ENCODE data around the gene IL1RAPL1. TPM values are rescaled to one million over a fixed set of nuclear protein-coding genes. Genes with fewer than 3 reads are reported as not detected.

The IL1RAPL1 gene
- total RNA-seq, 3 donors from 2014 or later = 0.34 to 0.79 TPM; not detected in 1

DNA sequence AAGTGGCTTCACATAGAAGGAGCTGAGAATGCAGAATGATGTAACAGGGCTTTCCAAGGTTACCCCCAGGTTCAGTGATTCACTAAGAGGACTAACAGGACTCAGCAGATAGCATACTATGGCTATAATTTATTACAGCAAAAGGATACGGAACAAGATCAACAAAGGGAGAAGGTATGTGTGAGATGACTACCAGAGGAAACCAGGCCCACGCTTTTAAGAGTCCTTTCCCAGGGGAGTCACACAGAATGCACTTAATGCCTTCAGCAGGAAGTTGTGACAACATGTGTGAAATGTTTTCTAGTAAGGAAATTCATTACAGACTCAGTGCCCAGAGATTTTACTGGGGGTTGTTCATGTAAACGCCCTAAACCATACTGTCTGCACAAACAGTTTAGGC is 1254.5 kb downstream of the IL1RAPL1 start:
- ATAC-seq = peak; percentile 16
- TF ChIP-seq, protein P1, sequence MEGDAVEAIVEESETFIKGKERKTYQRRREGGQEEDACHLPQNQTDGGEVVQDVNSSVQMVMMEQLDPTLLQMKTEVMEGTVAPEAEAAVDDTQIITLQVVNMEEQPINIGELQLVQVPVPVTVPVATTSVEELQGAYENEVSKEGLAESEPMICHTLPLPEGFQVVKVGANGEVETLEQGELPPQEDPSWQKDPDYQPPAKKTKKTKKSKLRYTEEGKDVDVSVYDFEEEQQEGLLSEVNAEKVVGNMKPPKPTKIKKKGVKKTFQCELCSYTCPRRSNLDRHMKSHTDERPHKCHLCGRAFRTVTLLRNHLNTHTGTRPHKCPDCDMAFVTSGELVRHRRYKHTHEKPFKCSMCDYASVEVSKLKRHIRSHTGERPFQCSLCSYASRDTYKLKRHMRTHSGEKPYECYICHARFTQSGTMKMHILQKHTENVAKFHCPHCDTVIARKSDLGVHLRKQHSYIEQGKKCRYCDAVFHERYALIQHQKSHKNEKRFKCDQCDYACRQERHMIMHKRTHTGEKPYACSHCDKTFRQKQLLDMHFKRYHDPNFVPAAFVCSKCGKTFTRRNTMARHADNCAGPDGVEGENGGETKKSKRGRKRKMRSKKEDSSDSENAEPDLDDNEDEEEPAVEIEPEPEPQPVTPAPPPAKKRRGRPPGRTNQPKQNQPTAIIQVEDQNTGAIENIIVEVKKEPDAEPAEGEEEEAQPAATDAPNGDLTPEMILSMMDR (IDR thresholded peaks at IDR 0.05) = no peak

GRCh38 chrX:29842552-29842951 is 1255.3 kb downstream of the IL1RAPL1 start:
- H3K4me1 ChIP-seq (ENCODE audit: low read depth) = no peaks in the 10 kb centered on the region
- no peaks in the 10 kb centered on the region for H3K36me3 ChIP-seq (ENCODE audit: low read depth)
- no peak overlapping the region for H3K4me3 ChIP-seq
- TF ChIP-seq, protein P1 (IDR thresholded peaks at IDR 0.05) = no peak
- H3K9me3 ChIP-seq = no peaks in the 10 kb centered on the region
- intact Hi-C loops (cut with DNase I, micrococcal nuclease) = no loop called here
- no peak for DNase-seq
- peak; percentile 72 for ATAC-seq

More for the DNA sequence above, 1254.5 kb downstream of the IL1RAPL1 start:
- Histone ChIP-seq H3K9me3 (no peaks in the 10 kb centered on the region), H3K36me3 (ENCODE audit: low read depth) (no peaks in the 10 kb centered on the region), H3K4me1 (ENCODE audit: low read depth) (no peaks in the 10 kb centered on the region), H3K4me3 (no peak overlapping the region)
- intact Hi-C loops (cut with DNase I, micrococcal nuclease) = no loop called here
- DNase-seq = no peak

DNA sequence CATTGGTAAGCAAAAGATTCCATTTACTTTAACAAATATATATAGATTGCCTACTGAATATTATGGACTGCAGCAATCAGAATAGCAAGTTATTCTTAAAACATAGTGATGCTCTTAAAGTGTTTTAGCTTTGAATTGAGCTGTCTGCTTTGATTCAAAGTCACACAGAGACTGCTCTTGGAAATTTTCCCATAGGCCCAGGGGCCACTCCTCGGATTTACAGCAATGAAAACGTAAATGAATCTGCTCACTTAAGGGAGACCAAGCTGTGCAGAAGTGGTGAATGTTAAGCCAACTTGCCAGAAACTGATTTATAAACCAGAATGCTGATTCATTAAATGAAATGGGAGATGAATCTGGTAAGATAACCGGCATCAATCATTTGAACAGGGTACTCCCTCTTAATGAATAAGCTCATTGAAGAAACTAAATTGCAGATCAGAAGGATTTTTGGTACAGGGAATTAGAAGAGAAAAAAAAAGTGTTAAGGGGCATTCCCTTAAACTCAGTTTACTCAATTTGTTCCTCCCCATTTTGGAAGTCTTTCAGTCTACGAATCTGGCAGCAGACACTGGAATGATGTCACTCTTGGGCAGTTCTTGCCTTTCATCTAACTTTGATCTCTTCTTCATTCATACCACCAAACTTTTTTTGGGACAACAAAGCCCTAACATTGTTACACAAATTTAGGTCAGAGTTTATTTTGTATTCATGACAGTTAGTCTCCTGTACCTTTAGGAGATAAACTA is 1264.8 kb downstream of the IL1RAPL1 start:
- H3K9me3 ChIP-seq = no peaks in the 10 kb centered on the region
- H3K4me1 ChIP-seq (ENCODE audit: low read depth) = no peaks in the 10 kb centered on the region
- DNase-seq (no peak), ATAC-seq (no peak)
- intact Hi-C loops (cut with DNase I, micrococcal nuclease) = no loop called here
- H3K36me3 ChIP-seq (ENCODE audit: low read depth) = no peaks in the 10 kb centered on the region
- TF ChIP-seq, protein P1 (IDR thresholded peaks at IDR 0.05) = no peak
- no peak overlapping the region for H3K4me3 ChIP-seq

DNA sequence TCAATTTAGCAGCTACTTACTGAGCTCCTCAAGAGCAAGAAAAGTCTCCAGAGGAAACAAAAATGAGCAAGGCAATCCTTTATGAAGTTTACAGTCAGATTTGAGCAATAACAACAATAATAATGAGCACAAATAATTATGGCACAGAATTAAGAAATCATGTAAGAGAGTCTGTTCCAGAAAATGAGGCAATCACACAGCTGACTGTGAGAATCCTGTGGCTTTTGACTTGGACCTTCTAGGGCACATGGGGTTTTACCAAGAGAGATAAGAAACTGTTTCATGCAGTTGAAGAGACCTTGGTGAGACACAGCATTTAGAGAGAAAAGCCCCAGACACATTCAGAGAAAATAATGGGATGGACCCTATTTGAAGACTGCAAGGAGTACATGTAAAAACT is 1265.5 kb downstream of the IL1RAPL1 start:
- intact Hi-C loops (cut with DNase I, micrococcal nuclease) = no loop called here
- ATAC-seq (no peak), DNase-seq (no peak)
- Histone ChIP-seq H3K4me1 (ENCODE audit: low read depth) (no peaks in the 10 kb centered on the region), H3K36me3 (ENCODE audit: low read depth) (no peaks in the 10 kb centered on the region), H3K9me3 (no peaks in the 10 kb centered on the region), H3K4me3 (no peak overlapping the region)
- TF ChIP-seq, protein P1 (IDR thresholded peaks at IDR 0.05) = no peak

DNA sequence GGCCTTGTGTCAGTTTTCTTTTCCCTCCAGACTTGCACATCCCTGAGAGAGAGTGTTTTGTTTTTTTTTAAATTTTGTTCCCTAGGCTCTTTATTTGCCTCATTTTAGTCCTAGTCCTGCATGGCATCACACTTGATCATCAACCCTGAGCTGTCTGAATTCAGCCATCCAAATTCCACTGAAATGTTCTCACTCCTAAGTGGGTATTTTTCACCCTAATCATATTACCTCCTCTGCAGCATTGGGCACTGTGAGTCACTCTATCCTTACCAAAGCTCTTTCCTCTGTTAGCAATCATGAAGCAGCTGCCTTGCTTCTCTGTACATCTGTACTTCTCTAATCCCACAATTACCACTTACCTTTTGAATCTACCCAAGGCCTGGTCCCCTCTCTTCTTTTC is 1271.5 kb downstream of the IL1RAPL1 start:
- H3K4me3 ChIP-seq = no peak overlapping the region
- intact Hi-C loops (cut with DNase I, micrococcal nuclease) = no loop called here
- TF ChIP-seq, protein P1 (IDR thresholded peaks at IDR 0.05) = no peak
- no peak for DNase-seq
- no peaks in the 10 kb centered on the region for H3K4me1 ChIP-seq (ENCODE audit: low read depth)
- H3K36me3 ChIP-seq (ENCODE audit: low read depth) = no peaks in the 10 kb centered on the region
- H3K9me3 ChIP-seq = no peaks in the 10 kb centered on the region
- ATAC-seq = no peak

All from mucosa of descending colon (tissue), 3 donors.